Fibroblast of pulmonary artery (primary cell): ENCODE results near the gene IGSF5.
A peak's percentile ranks its signal among the peaks of the same experiment; 100 is the strongest.

Experiments used
- DNase-seq: peaks from one replicate; pipeline ENCODE4 v3.0.0-alpha.2; 2010; ENCODE audit warnings: low read depth
- H3K4me3 ChIP-seq: replicated peaks from 2 replicates; pipeline ENCODE4 v1.5.1; 2011; ENCODE audit warnings: low read depth, mild to moderate bottlenecking, control low read depth, low read length, moderate library complexity
- TF ChIP-seq, protein P1 (sequence below): IDR thresholded peaks from 2 replicates; pipeline ENCODE4 v1.5.1; 2011; ENCODE audit warnings: mild to moderate bottlenecking, control low read depth, low read length, inconsistent platforms; ENCODE audit errors: missing control alignments

The IGSF5 gene

DNA sequence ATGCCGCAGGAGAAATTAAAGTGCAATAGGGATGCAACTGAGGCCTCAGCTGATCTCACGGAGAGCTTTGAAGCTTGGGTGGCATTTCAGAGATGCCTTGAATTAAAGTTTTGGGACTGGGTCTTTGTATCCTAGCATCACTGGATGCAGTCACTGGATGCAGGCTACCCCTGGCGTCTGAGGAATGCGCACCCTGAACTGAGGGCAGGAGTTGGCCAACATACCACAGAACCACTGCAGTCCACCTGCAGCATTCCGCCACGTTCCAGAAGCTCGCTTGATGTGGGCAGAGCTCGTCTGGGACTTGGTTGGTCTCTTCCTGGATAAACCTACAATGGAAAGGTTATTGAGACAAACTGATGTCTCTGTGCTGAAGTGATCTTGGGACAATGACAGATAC is 34.1 kb upstream of the IGSF5 start:
- TF ChIP-seq, protein P1, sequence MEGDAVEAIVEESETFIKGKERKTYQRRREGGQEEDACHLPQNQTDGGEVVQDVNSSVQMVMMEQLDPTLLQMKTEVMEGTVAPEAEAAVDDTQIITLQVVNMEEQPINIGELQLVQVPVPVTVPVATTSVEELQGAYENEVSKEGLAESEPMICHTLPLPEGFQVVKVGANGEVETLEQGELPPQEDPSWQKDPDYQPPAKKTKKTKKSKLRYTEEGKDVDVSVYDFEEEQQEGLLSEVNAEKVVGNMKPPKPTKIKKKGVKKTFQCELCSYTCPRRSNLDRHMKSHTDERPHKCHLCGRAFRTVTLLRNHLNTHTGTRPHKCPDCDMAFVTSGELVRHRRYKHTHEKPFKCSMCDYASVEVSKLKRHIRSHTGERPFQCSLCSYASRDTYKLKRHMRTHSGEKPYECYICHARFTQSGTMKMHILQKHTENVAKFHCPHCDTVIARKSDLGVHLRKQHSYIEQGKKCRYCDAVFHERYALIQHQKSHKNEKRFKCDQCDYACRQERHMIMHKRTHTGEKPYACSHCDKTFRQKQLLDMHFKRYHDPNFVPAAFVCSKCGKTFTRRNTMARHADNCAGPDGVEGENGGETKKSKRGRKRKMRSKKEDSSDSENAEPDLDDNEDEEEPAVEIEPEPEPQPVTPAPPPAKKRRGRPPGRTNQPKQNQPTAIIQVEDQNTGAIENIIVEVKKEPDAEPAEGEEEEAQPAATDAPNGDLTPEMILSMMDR, result no peak
- H3K4me3 ChIP-seq, result no peak overlapping the region
- no peak for DNase-seq

DNA sequence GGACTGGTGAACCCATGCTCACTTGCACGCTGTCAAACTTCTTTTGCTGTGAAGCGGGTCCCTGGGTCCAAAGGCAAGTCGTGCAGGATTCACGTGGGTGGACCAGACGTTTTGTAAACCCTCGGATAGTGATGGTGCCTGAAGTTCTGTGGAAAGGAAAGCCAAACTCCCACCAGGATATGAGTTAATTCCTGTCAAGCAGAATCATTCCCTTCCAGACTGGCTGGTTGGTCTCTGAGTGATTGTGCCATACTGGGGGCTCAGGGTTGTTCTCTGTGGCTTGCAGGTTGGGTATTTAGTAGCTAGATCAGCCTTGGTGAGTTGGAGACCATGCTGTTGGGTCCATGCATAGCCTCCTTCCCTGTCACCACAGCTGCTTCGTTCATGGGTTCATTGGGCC is 32.7 kb upstream of the IGSF5 start:
- TF ChIP-seq, protein P1, result no peak
- no peak overlapping the region for H3K4me3 ChIP-seq
- no peak for DNase-seq

DNA sequence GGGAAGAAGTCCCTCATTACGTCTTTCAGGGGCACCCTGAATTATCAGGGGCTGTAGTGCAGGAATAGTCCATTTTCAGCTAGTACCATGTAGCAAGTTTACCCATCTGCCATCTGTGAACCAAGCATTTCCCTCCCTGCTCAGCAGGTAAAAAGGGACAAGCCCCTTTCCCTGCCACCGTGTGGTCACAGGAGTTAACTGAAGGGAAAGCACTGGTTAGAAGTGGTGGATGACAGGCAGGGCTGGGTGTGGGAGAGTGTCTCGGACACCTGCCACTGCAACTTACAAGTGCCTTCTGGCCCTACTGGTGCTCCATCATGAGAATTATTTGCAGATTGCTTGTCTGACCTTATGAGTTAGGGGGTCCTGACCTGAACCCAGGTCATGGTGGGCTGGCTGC is 32.0 kb upstream of the IGSF5 start:
- no peak overlapping the region for H3K4me3 ChIP-seq
- TF ChIP-seq, protein P1, result no peak
- no peak for DNase-seq

DNA sequence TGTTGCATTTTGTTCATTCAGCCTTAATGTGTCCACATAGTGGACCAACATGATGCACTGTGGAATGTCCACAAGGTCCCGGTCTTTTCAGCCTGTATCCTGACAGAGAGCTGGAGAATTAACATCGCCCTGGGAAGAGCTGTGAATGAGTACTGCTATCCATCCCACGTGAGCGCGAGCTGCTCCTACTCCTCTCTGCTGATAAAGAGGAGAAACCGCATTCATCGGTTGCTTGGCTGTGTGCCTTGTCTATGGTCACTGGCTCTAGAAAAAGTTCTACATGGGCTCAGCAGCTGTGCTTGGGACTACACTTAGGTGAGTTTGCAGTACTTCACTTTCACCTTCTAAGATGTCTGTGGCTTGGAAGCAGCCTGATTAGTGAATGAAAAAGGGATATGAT is 31.1 kb upstream of the IGSF5 start:
- DNase-seq, result no peak
- no peak overlapping the region for H3K4me3 ChIP-seq
- TF ChIP-seq, protein P1, result no peak

DNA sequence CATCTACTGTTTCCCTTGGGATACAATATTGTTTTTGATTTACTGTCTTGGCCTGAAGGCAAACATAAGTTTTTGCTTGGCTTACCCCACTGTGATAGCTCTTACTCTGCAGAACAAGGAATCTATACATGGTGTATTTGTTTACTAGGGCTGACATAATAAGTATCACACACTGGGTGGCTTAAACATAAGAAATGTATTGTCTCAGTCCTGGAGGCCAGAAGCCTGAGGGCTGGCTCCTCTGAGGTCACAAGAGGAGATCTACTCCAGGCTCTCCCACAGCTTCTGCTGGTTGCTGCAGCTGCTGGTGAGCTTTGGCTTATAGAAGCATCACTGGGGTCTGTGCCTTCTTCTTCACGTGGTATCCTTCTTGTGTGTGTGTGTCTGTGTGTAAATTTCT is 30.7 kb upstream of the IGSF5 start:
- DNase-seq, result no peak
- TF ChIP-seq, protein P1, result no peak
- H3K4me3 ChIP-seq, result no peak overlapping the region

DNA sequence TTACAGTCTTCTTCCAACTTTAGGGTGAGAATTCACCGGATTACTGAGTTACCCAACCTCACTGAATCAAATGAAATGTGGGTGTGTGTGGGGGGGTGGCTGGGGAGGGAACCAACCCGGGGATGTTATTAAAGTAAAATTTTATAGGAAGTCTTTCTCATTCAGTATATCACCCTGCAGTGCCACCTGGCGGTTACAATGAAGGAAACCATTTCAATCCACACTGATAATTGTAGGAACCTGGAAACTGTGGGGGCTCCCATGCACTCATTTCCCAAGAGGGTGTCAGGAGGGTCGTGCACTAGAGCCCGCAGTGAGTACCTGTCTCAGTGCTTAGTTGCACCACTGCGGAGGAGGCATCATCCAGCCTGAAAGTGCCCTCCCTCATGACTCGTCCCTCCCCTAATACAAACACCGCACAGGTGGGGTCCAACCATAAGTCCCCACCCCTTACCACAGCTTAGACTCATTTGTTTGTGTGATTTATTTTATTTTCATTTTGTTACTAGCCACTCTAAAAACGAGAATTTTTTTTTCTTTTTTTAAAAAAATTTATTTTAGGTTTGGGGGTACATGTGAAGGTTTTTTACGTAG is 29.1 kb upstream of the IGSF5 start:
- no peak overlapping the region for H3K4me3 ChIP-seq
- TF ChIP-seq, protein P1, result peak; percentile 51
- peak; percentile 54 for DNase-seq

DNA sequence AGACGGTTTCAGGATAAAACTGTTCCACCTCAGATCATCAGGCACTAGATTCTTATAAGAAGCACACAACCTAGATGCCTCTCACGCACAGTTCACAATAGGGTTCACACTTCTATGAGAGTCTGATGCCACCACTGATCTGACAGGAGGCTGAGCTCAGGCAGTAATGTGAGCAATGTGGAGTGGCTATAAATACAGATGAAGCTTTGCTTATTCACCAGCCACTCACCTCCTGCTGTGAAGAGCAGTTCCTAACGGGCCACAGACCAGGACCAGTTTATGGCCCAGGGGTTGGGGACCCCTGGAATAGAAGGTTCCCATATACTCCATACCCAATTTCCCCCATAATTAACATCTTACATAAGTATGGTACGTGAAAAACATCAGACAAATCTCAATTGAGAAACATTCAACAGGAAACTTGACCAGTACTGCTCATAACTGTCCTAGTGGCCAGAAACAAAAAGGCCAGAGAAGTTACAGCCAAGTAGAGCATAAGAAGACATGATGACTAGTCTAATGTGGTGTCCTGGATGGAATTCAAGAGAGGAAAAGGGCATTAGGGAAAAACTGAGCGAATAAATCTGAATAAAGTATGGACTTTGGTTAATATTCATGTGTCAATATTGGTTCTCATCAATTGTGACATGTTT is 24.7 kb upstream of the IGSF5 start:
- no peak overlapping the region for H3K4me3 ChIP-seq
- TF ChIP-seq, protein P1, result no peak
- DNase-seq, result no peak
